HepG2 (cell line): Measurements from ENCODE around the gene HOXA5. TPM values are rescaled to one million over a fixed set of nuclear protein-coding genes. Genes with fewer than 3 reads are reported as not detected.

Experiments
- CCDC6 ChIP-seq: sonication (generic); formaldehyde crosslinking; IDR thresholded peaks from 2 replicates; pipeline ENCODE4 v1.8.1; 2022; ENCODE audit warnings: mild to moderate bottlenecking, missing genetic modification reagents, moderate library complexity
- CEBPB ChIP-seq: IDR thresholded peaks from 2 replicates; pipeline ENCODE4 v1.6.1; 2011; ENCODE audit warnings: low read depth, low read length, improper control_type of control experiment, borderline replicate concordance
- FOXA3 ChIP-seq: IDR thresholded peaks from 2 replicates; pipeline ENCODE4 v1.6.1; 2016; ENCODE audit warnings: missing genetic modification reagents, missing compliant biosample characterization
- FOXK1 ChIP-seq: sonication (generic); formaldehyde crosslinking; IDR thresholded peaks from 2 replicates; pipeline ENCODE4 v1.4.0; 2020; ENCODE audit warnings: low read depth, missing genetic modification reagents, borderline replicate concordance
- MAZ ChIP-seq, 2 experiments: sonication (generic) in 1 of 2; formaldehyde crosslinking in 1 of 2; IDR thresholded peaks; 2 replicates each; pipeline versions ENCODE4 v1.5.0 to v1.6.1; 2012 to 2020; ENCODE audit warnings: low read depth in 2 of 2, mild to moderate bottlenecking in 2 of 2, borderline replicate concordance in 1 of 2, improper control_type of control experiment in 1 of 2, low read length in 1 of 2, missing genetic modification reagents in 1 of 2, moderate library complexity in 1 of 2
- NAIF1 ChIP-seq: sonication (generic); formaldehyde crosslinking; IDR thresholded peaks from 2 replicates; pipeline ENCODE4 v1.5.0; 2020; ENCODE audit warnings: mild to moderate bottlenecking, missing genetic modification reagents, borderline replicate concordance
- NPAS2 ChIP-seq: sonication (generic); formaldehyde crosslinking; IDR thresholded peaks from 2 replicates; pipeline ENCODE4 v1.8.0; 2022; ENCODE audit warnings: mild to moderate bottlenecking, missing genetic modification reagents, borderline replicate concordance
- SIX1 ChIP-seq: sonication (generic); formaldehyde crosslinking; IDR thresholded peaks from 2 replicates; pipeline ENCODE4 v1.4.0; 2020; ENCODE audit warnings: missing genetic modification reagents, borderline replicate concordance
- SMAD3 ChIP-seq: sonication (generic); formaldehyde crosslinking; IDR thresholded peaks from 2 replicates; pipeline ENCODE4 v1.4.0; 2020; ENCODE audit warnings: missing genetic modification reagents
- STAT5B ChIP-seq: sonication (generic); formaldehyde crosslinking; IDR thresholded peaks from 2 replicates; pipeline ENCODE4 v1.4.0; 2020; ENCODE audit warnings: missing genetic modification reagents
- SUZ12 ChIP-seq: fragments of 150-350 bp; IDR thresholded peaks from 2 replicates; pipeline ENCODE4 v1.6.1; 2014; ENCODE audit warnings: low read depth, low read length
- TEAD2 ChIP-seq: sonication (generic); formaldehyde crosslinking; IDR thresholded peaks from 2 replicates; pipeline ENCODE4 v1.9.0; 2021; ENCODE audit warnings: missing genetic modification reagents
- THYN1 ChIP-seq: sonication (generic); formaldehyde crosslinking; IDR thresholded peaks from 2 replicates; pipeline ENCODE4 v1.8.1; 2023; ENCODE audit warnings: low read depth, mild to moderate bottlenecking, moderate library complexity, missing genetic modification reagents, borderline replicate concordance
- YY1 ChIP-seq: IDR thresholded peaks from 2 replicates; pipeline ENCODE4 v1.6.1; 2011; ENCODE audit warnings: low read length, low read depth, moderate library complexity, mild to moderate bottlenecking; ENCODE audit not compliant: insufficient read depth, insufficient replicate concordance
- ZBTB3 ChIP-seq: sonication (generic); formaldehyde crosslinking; IDR thresholded peaks from 2 replicates; pipeline ENCODE4 v1.4.0; 2020; ENCODE audit warnings: low read depth, mild to moderate bottlenecking, moderate library complexity, missing genetic modification reagents, borderline replicate concordance
- ZIK1 ChIP-seq: sonication (generic); formaldehyde crosslinking; IDR thresholded peaks from 2 replicates; pipeline ENCODE4 v1.5.0; 2020; ENCODE audit warnings: mild to moderate bottlenecking, low read depth, missing genetic modification reagents, borderline replicate concordance
- ZNF160 ChIP-seq: sonication (generic); formaldehyde crosslinking; IDR thresholded peaks from 2 replicates; pipeline ENCODE4 v1.8.0; 2022; ENCODE audit warnings: mild to moderate bottlenecking, inconsistent platforms, missing genetic modification reagents
- ZNF547 ChIP-seq: sonication (generic); formaldehyde crosslinking; IDR thresholded peaks from 2 replicates; pipeline ENCODE4 v1.5.1; 2020; ENCODE audit warnings: mild to moderate bottlenecking, missing genetic modification reagents
- ZNF781 ChIP-seq: sonication (generic); formaldehyde crosslinking; IDR thresholded peaks from 2 replicates; pipeline ENCODE4 v1.5.1; 2020; ENCODE audit warnings: borderline replicate concordance, mild to moderate bottlenecking, missing genetic modification reagents; ENCODE audit errors: not compliant biosample characterization
- polyA plus RNA-seq, 8 experiments: library from polyadenylated mRNA; depleted of rRNA in 3 of 8; stranded (reverse) in 7 of 8; unstranded in 1 of 8; fragments of >200 nt; fragmentation: Illumina TruSeq in 4 of 8; extraction: Trizol in 4 of 8; gene quantifications; 2 replicates each; pipeline versions ENCODE4 v1.2.1 to v1.2.3, GENCODE V29; 2011 to 2016; ENCODE audit warnings: low read depth in 4 of 8, missing spikeins in 1 of 8, mixed read lengths in 1 of 8; ENCODE audit not compliant: insufficient read depth in 1 of 8
- total RNA-seq, 5 experiments: library from RNA; depleted of rRNA; stranded (reverse); fragments of >200 nt; fragmentation: Illumina TruSeq; extraction: Trizol; gene quantifications; 2 replicates each; pipeline ENCODE4 v1.2.3, GENCODE V29; 2016; ENCODE audit warnings: low read depth in 1 of 5
- TF ChIP-seq, protein P1 (sequence below): IDR thresholded peaks from 2 replicates; pipeline ENCODE4 v1.4.0; 2020; ENCODE audit warnings: mild to moderate bottlenecking, missing genetic modification reagents
- TF ChIP-seq, protein P2 (sequence below): IDR thresholded peaks from 2 replicates; pipeline ENCODE4 v1.6.1; 2012; ENCODE audit warnings: low read depth, low read length, improper control_type of control experiment
- TF ChIP-seq, protein P3 (sequence below): sonication (generic); formaldehyde crosslinking; conservative IDR thresholded peaks from 2 replicates; pipeline ENCODE4 v1.5.0; 2020; ENCODE audit warnings: missing genetic modification reagents

The HOXA5 gene
- total and polyA plus RNA-seq, 2 of the 13 experiments (the other 11 are each of a cell fraction or from before 2014, with no cell fraction given) = 3.2 to 3.6 TPM

DNA sequence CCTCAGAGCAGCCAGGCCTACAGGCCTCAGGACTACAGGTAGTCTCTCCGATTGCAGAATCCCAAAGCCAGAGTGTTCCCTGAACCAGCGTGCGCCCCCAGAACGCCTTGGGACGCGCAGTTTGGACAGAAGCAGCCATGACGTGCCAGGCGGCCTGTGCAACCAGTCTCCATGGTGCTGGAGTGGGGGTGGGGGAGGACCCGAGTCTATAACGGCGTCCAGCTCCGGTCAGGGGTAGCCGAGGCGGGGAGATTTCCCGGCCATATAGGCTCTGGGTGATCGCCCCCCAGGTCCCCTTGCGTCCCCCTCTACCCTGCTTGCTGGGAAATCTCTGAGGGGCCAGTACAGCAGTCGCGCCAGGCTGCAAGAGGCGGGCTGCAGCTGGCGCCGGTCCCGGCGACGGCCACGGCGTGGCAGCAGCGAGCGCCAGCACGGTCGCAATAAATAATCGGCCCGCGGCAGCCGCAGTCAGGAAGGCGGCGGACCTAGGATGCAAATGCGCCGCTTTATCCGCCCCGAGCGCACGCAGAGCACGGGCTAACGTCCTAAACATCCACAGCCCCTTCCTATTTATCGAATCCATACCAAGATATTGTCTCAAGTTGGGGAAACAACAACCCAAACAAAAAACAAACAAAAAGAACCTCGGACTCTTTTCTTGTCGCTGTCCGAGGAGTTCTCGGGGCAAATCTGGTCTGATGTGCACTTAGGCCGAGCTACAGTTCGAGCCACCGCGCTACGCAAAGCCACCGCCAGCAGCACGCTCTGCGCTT is 7.3 kb upstream of the HOXA5 start (continued):
- TF ChIP-seq ZNF160 (no peak), SUZ12 (no peak), NAIF1 (no peak), FOXK1 (CRISPR knock-in tag) (no peak), THYN1 (CRISPR knock-in tag) (no peak), FOXA3 (CRISPR knock-in tag) (no peak), SMAD3 (CRISPR knock-in tag) (no peak), TEAD2 (CRISPR knock-in tag) (no peak), ZIK1 (no peak), SIX1 (CRISPR knock-in tag) (no peak), ZBTB3 (no peak), CEBPB (no peak), CCDC6 (CRISPR knock-in tag) (no peak), MAZ (IDR thresholded peaks at IDR 0.05; ENCODE audit: borderline replicate concordance, low read depth, low read length) (no peak), MAZ (CRISPR knock-in tag; IDR thresholded peaks at IDR 0.05; ENCODE audit: low read depth) (no peak), STAT5B (no peak), ZNF547 (no peak; the same call in 1 of the 2 replicates), ZNF781 (CRISPR knock-in tag) (peak; percentile 79), NPAS2 (CRISPR knock-in tag) (no peak), YY1 (peak; percentile 68)
- TF ChIP-seq, protein P1, sequence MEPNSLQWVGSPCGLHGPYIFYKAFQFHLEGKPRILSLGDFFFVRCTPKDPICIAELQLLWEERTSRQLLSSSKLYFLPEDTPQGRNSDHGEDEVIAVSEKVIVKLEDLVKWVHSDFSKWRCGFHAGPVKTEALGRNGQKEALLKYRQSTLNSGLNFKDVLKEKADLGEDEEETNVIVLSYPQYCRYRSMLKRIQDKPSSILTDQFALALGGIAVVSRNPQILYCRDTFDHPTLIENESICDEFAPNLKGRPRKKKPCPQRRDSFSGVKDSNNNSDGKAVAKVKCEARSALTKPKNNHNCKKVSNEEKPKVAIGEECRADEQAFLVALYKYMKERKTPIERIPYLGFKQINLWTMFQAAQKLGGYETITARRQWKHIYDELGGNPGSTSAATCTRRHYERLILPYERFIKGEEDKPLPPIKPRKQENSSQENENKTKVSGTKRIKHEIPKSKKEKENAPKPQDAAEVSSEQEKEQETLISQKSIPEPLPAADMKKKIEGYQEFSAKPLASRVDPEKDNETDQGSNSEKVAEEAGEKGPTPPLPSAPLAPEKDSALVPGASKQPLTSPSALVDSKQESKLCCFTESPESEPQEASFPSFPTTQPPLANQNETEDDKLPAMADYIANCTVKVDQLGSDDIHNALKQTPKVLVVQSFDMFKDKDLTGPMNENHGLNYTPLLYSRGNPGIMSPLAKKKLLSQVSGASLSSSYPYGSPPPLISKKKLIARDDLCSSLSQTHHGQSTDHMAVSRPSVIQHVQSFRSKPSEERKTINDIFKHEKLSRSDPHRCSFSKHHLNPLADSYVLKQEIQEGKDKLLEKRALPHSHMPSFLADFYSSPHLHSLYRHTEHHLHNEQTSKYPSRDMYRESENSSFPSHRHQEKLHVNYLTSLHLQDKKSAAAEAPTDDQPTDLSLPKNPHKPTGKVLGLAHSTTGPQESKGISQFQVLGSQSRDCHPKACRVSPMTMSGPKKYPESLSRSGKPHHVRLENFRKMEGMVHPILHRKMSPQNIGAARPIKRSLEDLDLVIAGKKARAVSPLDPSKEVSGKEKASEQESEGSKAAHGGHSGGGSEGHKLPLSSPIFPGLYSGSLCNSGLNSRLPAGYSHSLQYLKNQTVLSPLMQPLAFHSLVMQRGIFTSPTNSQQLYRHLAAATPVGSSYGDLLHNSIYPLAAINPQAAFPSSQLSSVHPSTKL = peak; percentile 44; the same call in 1 of the 2 replicates
- TF ChIP-seq, protein P2, sequence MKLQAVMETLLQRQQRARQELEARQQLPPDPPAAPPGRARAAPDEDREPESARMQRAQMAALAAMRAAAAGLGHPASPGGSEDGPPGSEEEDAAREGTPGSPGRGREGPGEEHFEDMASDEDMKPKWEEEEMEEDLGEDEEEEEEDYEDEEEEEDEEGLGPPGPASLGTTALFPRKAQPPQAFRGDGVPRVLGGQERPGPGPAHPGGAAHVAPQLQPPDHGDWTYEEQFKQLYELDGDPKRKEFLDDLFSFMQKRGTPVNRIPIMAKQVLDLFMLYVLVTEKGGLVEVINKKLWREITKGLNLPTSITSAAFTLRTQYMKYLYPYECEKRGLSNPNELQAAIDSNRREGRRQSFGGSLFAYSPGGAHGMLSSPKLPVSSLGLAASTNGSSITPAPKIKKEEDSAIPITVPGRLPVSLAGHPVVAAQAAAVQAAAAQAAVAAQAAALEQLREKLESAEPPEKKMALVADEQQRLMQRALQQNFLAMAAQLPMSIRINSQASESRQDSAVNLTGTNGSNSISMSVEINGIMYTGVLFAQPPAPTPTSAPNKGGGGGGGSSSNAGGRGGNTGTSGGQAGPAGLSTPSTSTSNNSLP = peak; percentile 94
- TF ChIP-seq, protein P3, sequence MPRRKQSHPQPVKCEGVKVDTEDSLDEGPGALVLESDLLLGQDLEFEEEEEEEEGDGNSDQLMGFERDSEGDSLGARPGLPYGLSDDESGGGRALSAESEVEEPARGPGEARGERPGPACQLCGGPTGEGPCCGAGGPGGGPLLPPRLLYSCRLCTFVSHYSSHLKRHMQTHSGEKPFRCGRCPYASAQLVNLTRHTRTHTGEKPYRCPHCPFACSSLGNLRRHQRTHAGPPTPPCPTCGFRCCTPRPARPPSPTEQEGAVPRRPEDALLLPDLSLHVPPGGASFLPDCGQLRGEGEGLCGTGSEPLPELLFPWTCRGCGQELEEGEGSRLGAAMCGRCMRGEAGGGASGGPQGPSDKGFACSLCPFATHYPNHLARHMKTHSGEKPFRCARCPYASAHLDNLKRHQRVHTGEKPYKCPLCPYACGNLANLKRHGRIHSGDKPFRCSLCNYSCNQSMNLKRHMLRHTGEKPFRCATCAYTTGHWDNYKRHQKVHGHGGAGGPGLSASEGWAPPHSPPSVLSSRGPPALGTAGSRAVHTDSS (CRISPR knock-in tag) = no peak
